GM19452 (cell line): ENCODE results near the gene TM4SF18.

Source experiments
- ATAC-seq: cut with Tn5 transposase; IDR thresholded peaks from one replicate; pipeline ENCODE4 v1.9.1; 2021; ENCODE audit not compliant: unreplicated experiment

The TM4SF18 gene

GRCh38 chr3:149331396-149331795 lies 2.0 kb downstream of the TM4SF18 start:
- ATAC-seq, result no peak

GRCh38 chr3:149330609-149331331 lies 2.7 kb downstream of the TM4SF18 start:
- ATAC-seq, result no peak

GRCh38 chr3:149327156-149327555 lies 6.3 kb downstream of the TM4SF18 start:
- no peak for ATAC-seq

DNA sequence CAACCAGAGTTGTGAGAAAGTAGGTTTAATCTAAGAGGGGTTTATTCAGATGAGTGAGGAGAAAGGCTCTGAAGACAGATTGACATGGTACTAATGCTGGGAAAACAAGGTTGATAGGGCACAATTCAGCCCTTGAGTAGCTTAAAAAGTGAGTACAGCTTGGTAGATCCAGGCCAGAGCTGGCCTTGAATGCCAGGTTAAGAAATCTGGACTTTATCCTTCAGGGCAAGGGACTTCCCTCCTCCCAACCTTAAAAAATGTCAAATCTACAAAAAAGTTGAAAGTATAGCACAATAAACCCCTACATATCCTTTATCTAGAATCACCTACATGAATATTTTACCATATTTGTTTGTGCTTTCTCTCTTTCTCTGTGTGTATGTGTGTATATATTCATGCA lies 7.9 kb downstream of the TM4SF18 start:
- no peak for ATAC-seq

- no peak for ATAC-seq
Measured at GRCh38 chr3:149324332-149324731, 9.1 kb downstream of the TM4SF18 start.

DNA sequence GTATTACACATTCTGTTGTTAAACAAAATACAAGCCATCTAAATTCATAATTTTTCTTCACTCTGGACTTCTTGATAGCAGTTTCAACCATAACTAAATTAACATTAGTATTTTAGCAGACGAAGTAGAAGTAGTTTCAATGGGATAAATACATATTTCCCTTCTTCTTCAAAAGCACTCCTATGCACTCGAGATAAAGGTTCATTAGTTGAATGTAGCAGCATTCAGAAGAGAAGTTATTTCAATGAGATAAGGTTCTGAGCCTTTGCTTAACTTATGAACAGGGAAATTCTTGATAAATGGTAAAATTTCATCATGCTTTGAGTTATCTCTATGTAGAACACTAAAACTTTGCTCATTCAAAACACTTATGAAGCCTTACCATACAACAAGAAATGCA lies 11.8 kb downstream of the TM4SF18 start:
- no peak for ATAC-seq

DNA sequence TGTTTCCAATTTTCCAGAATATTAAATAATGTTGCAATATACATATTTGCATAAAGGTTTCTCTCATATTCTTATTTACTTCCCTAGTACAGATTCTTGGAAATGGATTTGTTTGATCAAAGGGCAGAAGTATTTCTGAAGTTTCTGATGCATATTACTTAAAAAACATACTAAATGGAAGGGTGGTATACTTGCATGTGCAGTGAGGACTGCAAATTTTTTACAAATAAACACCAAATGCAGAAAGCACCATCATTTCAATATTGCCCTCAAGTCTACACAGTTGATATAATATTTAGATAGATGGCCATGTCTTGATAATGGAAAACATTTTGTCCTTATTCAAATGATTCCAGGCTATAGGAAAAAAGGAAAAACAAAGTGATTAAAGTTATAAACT lies 12.3 kb downstream of the TM4SF18 start:
- ATAC-seq, result no peak

DNA sequence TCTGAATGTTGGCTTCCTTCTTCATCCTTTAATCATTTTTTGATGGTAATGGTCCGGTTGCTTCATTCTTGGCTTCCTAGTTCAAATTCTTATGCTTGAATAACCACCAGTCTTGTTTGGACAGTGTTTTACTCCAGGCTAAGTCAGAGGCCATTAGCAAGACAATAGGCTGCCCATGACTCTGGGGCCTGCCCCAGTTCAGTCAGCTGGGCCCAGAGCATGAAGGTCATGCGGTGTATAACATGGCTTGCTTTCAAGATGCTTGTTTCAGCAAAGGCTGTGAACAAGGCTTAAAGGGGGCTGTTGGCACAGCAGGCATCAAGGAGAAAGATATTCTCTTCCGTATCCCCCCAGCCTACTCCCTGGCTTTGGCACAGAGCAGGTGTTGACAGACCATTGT lies 13.7 kb downstream of the TM4SF18 start:
- ATAC-seq, result no peak

GRCh38 chr3:149317072-149317471 lies 16.4 kb downstream of the TM4SF18 start:
- ATAC-seq, result no peak

GRCh38 chr3:149316437-149316836 lies 17.0 kb downstream of the TM4SF18 start:
- no peak for ATAC-seq

DNA sequence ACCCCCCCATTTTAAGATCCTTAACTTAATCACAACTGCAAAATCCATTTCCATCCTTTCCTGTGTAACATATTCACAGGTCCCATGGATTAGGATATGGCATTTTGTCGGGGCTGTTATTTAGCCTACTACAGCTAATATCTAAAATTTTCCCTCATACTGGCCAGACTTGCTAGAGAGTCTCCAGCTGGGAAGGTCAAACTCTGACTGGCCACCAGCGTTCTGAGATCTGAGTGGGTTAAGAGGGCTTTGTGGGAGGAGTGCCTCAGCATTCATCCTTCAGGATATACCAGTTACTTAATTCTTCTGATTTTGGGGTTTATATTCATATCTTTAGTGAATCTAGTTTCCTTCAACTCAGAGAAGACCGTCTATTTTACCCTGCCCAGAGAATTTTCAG lies 17.7 kb downstream of the TM4SF18 start:
- ATAC-seq, result no peak

- no peak for ATAC-seq
Measured at GRCh38 chr3:149314807-149315578, 18.4 kb downstream of the TM4SF18 start.

DNA sequence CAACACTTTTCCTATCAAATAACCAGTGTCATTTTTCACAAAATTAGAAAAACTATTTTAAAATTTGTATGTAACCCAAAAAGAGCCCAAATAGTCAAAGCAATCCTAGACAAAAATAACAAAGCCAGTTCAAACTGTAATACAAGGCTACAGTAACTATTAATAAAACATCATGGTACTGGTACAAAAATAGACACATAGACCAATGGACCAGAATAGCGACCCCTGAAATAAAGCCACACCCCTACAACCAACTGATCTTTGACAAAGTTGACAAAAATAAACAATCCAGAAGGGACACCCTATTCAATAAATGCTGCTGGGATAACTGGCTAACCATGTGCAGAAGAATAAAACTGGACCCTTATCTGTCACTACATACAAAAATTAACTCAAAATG lies 19.9 kb downstream of the TM4SF18 start:
- no peak for ATAC-seq

- no peak for ATAC-seq
Measured at GRCh38 chr3:149310796-149311534, 22.5 kb downstream of the TM4SF18 start.

GRCh38 chr3:149307435-149307783 lies 26.0 kb downstream of the TM4SF18 start:
- no peak for ATAC-seq

GRCh38 chr3:149306751-149307434 lies 26.5 kb downstream of the TM4SF18 start:
- ATAC-seq, result no peak

DNA sequence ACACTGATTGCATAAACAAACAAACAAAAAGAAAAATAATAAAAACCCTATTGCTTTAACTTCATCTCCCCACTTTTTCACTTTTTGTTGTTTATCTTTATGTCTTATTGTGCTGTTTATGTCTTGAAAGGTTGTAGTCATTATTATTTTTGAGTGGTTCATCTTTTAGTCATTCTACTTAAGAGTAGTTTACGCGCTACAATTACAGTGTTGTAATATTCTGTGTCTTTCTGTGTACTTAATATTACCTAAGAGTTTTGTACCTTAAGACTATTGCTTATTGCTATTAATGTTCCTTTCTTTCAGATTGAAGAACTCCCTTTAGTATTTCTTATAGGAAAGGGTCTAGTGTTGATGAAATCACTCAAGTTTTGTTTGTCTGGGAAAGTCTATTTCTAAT lies 28.1 kb downstream of the TM4SF18 start:
- ATAC-seq, result no peak

DNA sequence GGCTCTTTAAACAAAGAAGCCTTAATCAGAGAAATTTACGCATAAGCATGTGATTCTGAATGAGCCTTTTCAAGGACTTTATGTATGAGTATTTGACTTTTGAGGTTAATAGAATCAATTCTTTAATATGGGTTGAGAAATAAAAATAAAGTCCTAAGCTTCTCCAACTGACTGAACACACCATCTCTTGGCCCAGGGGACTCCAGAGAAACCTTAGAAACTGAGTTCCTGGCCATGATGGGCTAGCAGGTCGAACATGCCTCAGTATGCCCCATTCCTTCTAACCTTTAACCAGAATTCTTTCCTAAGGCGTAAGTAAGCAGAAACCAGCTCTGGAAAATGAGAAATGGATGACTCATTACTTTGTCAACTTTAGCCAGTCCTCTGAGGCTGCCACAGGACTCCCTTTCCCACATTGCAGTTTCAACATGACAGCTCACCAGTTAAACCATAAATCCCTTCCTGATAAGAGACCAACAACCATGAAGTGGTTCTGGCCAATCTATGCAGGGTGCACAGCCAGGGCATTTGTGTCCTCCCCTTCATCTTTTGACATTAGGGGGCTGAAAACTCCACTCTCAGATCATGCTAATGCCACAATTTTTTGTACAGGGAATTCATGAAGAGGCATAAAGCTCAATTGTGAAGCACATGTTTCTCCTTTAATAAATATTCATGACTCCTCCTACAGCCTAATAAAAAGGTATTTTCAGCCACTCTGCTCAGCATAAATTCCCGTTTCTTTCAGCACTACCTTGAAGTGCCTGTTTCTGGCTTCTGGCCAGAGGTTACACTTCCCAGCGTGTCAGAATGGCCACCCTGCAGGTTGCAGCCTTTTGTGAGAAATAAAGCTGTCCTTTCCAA lies 33.3 kb downstream of the TM4SF18 start:
- no peak for ATAC-seq

- no peak for ATAC-seq
Measured at GRCh38 chr3:149296972-149297371, 36.5 kb downstream of the TM4SF18 start.

- ATAC-seq, result no peak
Measured at GRCh38 chr3:149292666-149293065, 40.8 kb downstream of the TM4SF18 start.
